ENCODE data around the gene ALK. TPM values are rescaled to one million over a fixed set of nuclear protein-coding genes. Genes with fewer than 3 reads are reported as not detected.

ALK gene
- total RNA-seq, 4 donors from 2014 or later = 0.32 to 0.42 TPM; not detected in 2

DNA sequence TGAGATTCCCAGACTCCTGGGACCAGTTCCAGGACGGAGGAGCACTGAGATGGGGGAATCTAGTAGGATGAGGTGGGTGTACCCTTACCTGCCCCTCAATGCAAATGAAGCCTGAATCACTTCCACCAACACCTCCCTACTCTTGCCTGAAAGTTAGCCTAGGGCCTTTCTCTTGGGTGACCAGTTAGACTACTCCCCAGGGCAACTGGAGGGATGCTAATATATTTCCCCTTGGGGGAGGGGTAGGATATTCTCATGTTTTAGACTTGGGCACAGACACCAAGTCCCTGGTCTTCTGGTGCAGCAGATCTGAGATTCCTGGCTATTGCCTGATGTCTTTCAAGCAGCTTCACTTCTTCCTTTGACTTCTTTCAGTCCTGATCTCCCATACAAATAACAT lies 334.5 kb downstream of the ALK start:
- Histone ChIP-seq H3K9me3 (no peaks in the 10 kb centered on the region), H3K4me3 (no peak overlapping the region), H3K36me3 (no peaks in the 10 kb centered on the region), H3K27ac (no peak overlapping the region), H3K27me3 (no peaks in the 10 kb centered on the region), H3K4me1 (no peaks in the 10 kb centered on the region)
- TF ChIP-seq EP300 (IDR thresholded peaks at IDR 0.05) (no peak), POLR2AphosphoS5 (IDR thresholded peaks at IDR 0.05) (no peak), POLR2A (IDR thresholded peaks at IDR 0.05) (no peak), CTCF (IDR thresholded peaks at IDR 0.05) (no peak)
- WGBS = 69% methylated on average over 1 of the region's 1 CpG
- no peak for DNase-seq (ENCODE audit: low spot score in 2 of 2)

- no peak overlapping the region for H3K4me3 ChIP-seq
- TF ChIP-seq POLR2A (IDR thresholded peaks at IDR 0.05) (no peak), POLR2AphosphoS5 (IDR thresholded peaks at IDR 0.05) (no peak), EP300 (IDR thresholded peaks at IDR 0.05) (no peak), CTCF (IDR thresholded peaks at IDR 0.05) (no peak)
- no peaks in the 10 kb centered on the region for H3K36me3 ChIP-seq
- no peaks in the 10 kb centered on the region for H3K4me1 ChIP-seq
- 89% methylated on average over 1 of the region's 1 CpG for WGBS
- no peaks in the 10 kb centered on the region for H3K27me3 ChIP-seq
- no peaks in the 10 kb centered on the region for H3K9me3 ChIP-seq
- H3K27ac ChIP-seq = no peak overlapping the region
- no peak for DNase-seq (ENCODE audit: low spot score in 2 of 2)
Observed at GRCh38 chr2:29583548-29584156, 337.7 kb downstream of the ALK start.

- no peak for TF ChIP-seq POLR2AphosphoS5 (IDR thresholded peaks at IDR 0.05)
- no peak for TF ChIP-seq CTCF (IDR thresholded peaks at IDR 0.05)
- no peak for TF ChIP-seq POLR2A (IDR thresholded peaks at IDR 0.05)
- TF ChIP-seq EP300 (IDR thresholded peaks at IDR 0.05) = no peak
- no peaks in the 10 kb centered on the region for H3K27me3 ChIP-seq
Observed at GRCh38 chr2:29583104-29583503, 338.3 kb downstream of the ALK start.

GRCh38 chr2:29582062-29582461 lies 339.3 kb downstream of the ALK start:
- no peak for DNase-seq (ENCODE audit: low spot score in 2 of 2)
- Histone ChIP-seq H3K9me3 (no peaks in the 10 kb centered on the region), H3K4me3 (no peak overlapping the region), H3K36me3 (no peaks in the 10 kb centered on the region), H3K27ac (no peak overlapping the region), H3K27me3 (no peaks in the 10 kb centered on the region), H3K4me1 (no peaks in the 10 kb centered on the region)
- TF ChIP-seq EP300 (IDR thresholded peaks at IDR 0.05) = no peak
- no peak for TF ChIP-seq CTCF (IDR thresholded peaks at IDR 0.05)
- no peak for TF ChIP-seq POLR2AphosphoS5 (IDR thresholded peaks at IDR 0.05)
- no peak for TF ChIP-seq POLR2A (IDR thresholded peaks at IDR 0.05)
- 76% methylated on average over 2 of the region's 2 CpGs for WGBS

More at GRCh38 chr2:29583104-29583503, 338.3 kb downstream of the ALK start:
- Histone ChIP-seq H3K36me3 (no peaks in the 10 kb centered on the region), H3K4me3 (no peak overlapping the region), H3K4me1 (no peaks in the 10 kb centered on the region), H3K27ac (no peak overlapping the region), H3K9me3 (no peaks in the 10 kb centered on the region)
- no peak for DNase-seq (ENCODE audit: low spot score in 2 of 2)
- WGBS = 89% methylated on average over 1 of the region's 1 CpG

GRCh38 chr2:29580223-29580622 lies 341.2 kb downstream of the ALK start:
- WGBS = 71% methylated on average over 11 of the region's 11 CpGs

More at GRCh38 chr2:29580223-29580622, 341.2 kb downstream of the ALK start:
- Histone ChIP-seq H3K27me3 (no peaks in the 10 kb centered on the region), H3K4me3 (no peak overlapping the region), H3K4me1 (no peaks in the 10 kb centered on the region), H3K36me3 (no peaks in the 10 kb centered on the region), H3K27ac (no peak overlapping the region), H3K9me3 (no peaks in the 10 kb centered on the region)
- TF ChIP-seq POLR2AphosphoS5 (IDR thresholded peaks at IDR 0.05) (no peak), CTCF (IDR thresholded peaks at IDR 0.05) (no peak), POLR2A (IDR thresholded peaks at IDR 0.05) (no peak), EP300 (IDR thresholded peaks at IDR 0.05) (no peak)
- DNase-seq (ENCODE audit: low spot score in 2 of 2) = no peak
